Measurements from ENCODE around the gene RND1.

DNA sequence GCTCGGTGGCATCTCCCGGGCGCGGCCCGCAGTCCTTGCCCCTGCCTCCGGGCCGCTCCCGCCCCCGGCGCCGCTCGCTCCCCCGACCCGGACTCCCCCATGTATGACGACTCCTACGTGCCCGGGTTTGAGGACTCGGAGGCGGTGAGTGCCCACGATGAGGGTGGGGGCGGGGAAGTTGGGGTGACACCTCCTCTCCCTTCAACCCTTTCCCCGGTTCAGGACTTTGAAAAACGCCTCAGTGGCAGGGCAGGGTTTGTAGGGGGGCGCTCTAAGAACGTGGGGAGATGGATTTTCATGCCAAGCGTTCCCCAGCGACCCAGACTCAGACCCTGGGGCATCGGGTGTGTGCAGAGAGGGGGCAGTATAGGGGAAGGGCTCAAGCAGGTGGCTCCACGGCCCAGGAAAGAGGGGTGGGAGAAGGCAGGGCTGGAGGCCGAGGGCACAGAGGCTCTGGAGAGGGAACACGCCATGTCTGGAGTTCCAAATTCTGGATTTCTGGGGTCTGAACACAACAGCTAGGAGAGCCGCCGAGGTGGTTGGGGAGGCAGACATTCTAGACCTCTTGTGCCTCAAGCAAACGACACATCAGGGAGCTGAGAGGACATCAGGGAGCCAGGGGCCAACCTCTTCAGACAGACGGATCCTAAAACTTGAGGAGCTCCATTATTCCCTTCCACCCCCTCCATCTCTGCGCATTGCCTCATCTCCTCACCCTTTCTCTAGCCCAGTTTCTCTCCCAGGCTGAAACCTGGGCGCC is 46.7 kb downstream of the RND1 start:
- TF ChIP-seq BACH2 (CRISPR knock-in tag; IDR thresholded peaks at IDR 0.05; ENCODE audit: borderline replicate concordance) (no peak), CSDC2 (CRISPR knock-in tag; IDR thresholded peaks at IDR 0.05) (no peak)
- TF ChIP-seq, protein P1, sequence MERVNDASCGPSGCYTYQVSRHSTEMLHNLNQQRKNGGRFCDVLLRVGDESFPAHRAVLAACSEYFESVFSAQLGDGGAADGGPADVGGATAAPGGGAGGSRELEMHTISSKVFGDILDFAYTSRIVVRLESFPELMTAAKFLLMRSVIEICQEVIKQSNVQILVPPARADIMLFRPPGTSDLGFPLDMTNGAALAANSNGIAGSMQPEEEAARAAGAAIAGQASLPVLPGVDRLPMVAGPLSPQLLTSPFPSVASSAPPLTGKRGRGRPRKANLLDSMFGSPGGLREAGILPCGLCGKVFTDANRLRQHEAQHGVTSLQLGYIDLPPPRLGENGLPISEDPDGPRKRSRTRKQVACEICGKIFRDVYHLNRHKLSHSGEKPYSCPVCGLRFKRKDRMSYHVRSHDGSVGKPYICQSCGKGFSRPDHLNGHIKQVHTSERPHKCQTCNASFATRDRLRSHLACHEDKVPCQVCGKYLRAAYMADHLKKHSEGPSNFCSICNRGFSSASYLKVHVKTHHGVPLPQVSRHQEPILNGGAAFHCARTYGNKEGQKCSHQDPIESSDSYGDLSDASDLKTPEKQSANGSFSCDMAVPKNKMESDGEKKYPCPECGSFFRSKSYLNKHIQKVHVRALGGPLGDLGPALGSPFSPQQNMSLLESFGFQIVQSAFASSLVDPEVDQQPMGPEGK (CRISPR knock-in tag; IDR thresholded peaks at IDR 0.05; ENCODE audit: borderline replicate concordance) = no peak

Measured in SK-N-SH treated with all-trans-retinoic acid at 6 μM for 48 hours (cell line).